Measurements from ENCODE around the gene PDIA6.

- TF ChIP-seq OSR1 (CRISPR knock-in tag; IDR thresholded peaks at IDR 0.05): no peak
- no peak for TF ChIP-seq ARNTL (CRISPR knock-in tag; IDR thresholded peaks at IDR 0.05; ENCODE audit: borderline replicate concordance, low read depth)
- no peak for TF ChIP-seq CSDC2 (CRISPR knock-in tag; IDR thresholded peaks at IDR 0.05)
- no peak for TF ChIP-seq ZFP30 (CRISPR knock-in tag; IDR thresholded peaks at IDR 0.05)
- TF ChIP-seq PATZ1 (CRISPR knock-in tag; IDR thresholded peaks at IDR 0.05; ENCODE audit: borderline replicate concordance): no peak
- TF ChIP-seq BACH2 (CRISPR knock-in tag; IDR thresholded peaks at IDR 0.05; ENCODE audit: borderline replicate concordance): no peak
- TF ChIP-seq CREB5 (CRISPR knock-in tag; IDR thresholded peaks at IDR 0.05; ENCODE audit: low read depth): no peak
- TF ChIP-seq GLIS3 (CRISPR knock-in tag; IDR thresholded peaks at IDR 0.05): no peak
- TF ChIP-seq ZC3H10 (CRISPR knock-in tag; IDR thresholded peaks at IDR 0.05): no peak
- TF ChIP-seq SNAI2 (CRISPR knock-in tag; IDR thresholded peaks at IDR 0.05): no peak
- no peak for TF ChIP-seq ESRRG (CRISPR knock-in tag; IDR thresholded peaks at IDR 0.05)
- no peak for TF ChIP-seq RARB (CRISPR knock-in tag; IDR thresholded peaks at IDR 0.05)
- TF ChIP-seq ZFP3 (CRISPR knock-in tag; IDR thresholded peaks at IDR 0.05): no peak
These were observed 6.4 kb upstream of the PDIA6 start for GRCh38 chr2:10818984-10819383.

Measured in SK-N-SH treated with all-trans-retinoic acid at 6 μM for 48 hours (cell line).